CD14-positive monocyte (primary cell): ENCODE results near the gene EGF. TPM values are rescaled to one million over a fixed set of nuclear protein-coding genes. Genes with fewer than 3 reads are reported as not detected.

Experiments
- DNase-seq, 3 donors: peaks; one replicate each; pipeline ENCODE4 v3.0.0-alpha.2; 2011 to 2022
- H2AFZ ChIP-seq: 2 replicates; pipeline ENCODE4 v1.6.0; 2012; ENCODE audit warnings: mild to moderate bottlenecking, low read depth, low read length, inconsistent platforms; ENCODE audit not compliant: insufficient read depth, poor library complexity, severe bottlenecking
- H3K27ac ChIP-seq, 2 donors: 1 replicate in 1 of 2; 2 replicates in 1 of 2; pipeline ENCODE4 v1.5.1; 2012 to 2013; ENCODE audit warnings: low read length in 2 of 2, control low read depth in 1 of 2, inconsistent platforms in 1 of 2, low read depth in 1 of 2, mild to moderate bottlenecking in 1 of 2
- H3K27me3 ChIP-seq, 2 donors: one replicate each; pipeline versions ENCODE4 v1.6.0 to v1.6.1; 2011 to 2013; ENCODE audit warnings: low read length in 2 of 2; ENCODE audit not compliant: control insufficient read depth in 2 of 2, insufficient read depth in 2 of 2
- H3K36me3 ChIP-seq, 2 donors: replicated peaks in 1 of 2; 1 replicate in 1 of 2; 2 replicates in 1 of 2; pipeline versions ENCODE4 v1.5.1 to v1.6.1; 2012 to 2013; ENCODE audit warnings: low read length in 2 of 2, control low read depth in 1 of 2, inconsistent platforms in 1 of 2, mild to moderate bottlenecking in 1 of 2; ENCODE audit not compliant: insufficient read depth in 2 of 2, control insufficient read depth in 1 of 2
- H3K4me1 ChIP-seq, 2 donors: 1 replicate in 1 of 2; 2 replicates in 1 of 2; pipeline versions ENCODE4 v1.5.1 to v1.6.1; 2012 to 2013; ENCODE audit warnings: low read length in 2 of 2, control low read depth in 1 of 2, inconsistent platforms in 1 of 2, mild to moderate bottlenecking in 1 of 2, moderate library complexity in 1 of 2; ENCODE audit not compliant: insufficient read depth in 2 of 2, control insufficient read depth in 1 of 2
- H3K4me2 ChIP-seq: replicated peaks from 2 replicates; pipeline ENCODE3; 2012; ENCODE audit warnings: low read length, moderate library complexity, mild to moderate bottlenecking; ENCODE audit not compliant: poor library complexity, severe bottlenecking; ENCODE audit errors: extremely low read depth
- H3K4me3 ChIP-seq, 3 experiments: fragments of 200-600 bp in 1 of 3; sonication (generic) in 1 of 3; replicated peaks in 1 of 3; 1 replicate in 2 of 3; 2 replicates in 1 of 3; pipeline ENCODE4 v1.5.1; 2011 to 2013; ENCODE audit warnings: low read length in 3 of 3, mild to moderate bottlenecking in 3 of 3, control low read depth in 2 of 3, low read depth in 2 of 3, inconsistent platforms in 1 of 3, moderate library complexity in 1 of 3
- H3K79me2 ChIP-seq: 2 replicates; pipeline ENCODE4 v1.6.0; 2012; ENCODE audit warnings: mild to moderate bottlenecking, control low read depth, inconsistent platforms, low read length, moderate library complexity; ENCODE audit not compliant: insufficient read depth
- H3K9ac ChIP-seq: 2 replicates; pipeline ENCODE4 v1.6.0; 2017; ENCODE audit warnings: low read length, mild to moderate bottlenecking; ENCODE audit not compliant: insufficient read depth, poor library complexity, severe bottlenecking
- H3K9me3 ChIP-seq, 2 donors: replicated peaks in 1 of 2; 1 replicate in 1 of 2; 2 replicates in 1 of 2; pipeline versions ENCODE4 v1.5.1 to v1.6.1; 2012 to 2013; ENCODE audit warnings: low read length in 2 of 2, control low read depth in 1 of 2; ENCODE audit not compliant: control insufficient read depth in 1 of 2, insufficient read depth in 1 of 2
- H4K20me1 ChIP-seq: 2 replicates; pipeline ENCODE4 v1.6.0; 2012; ENCODE audit warnings: mild to moderate bottlenecking, low read length, control low read depth, moderate library complexity; ENCODE audit not compliant: insufficient read depth
- H3K27ac Mint-ChIP-seq, 7 donors: one replicate each; pipeline ENCODE4 v1.8.0; 2020; ENCODE audit warnings: mild to moderate bottlenecking in 7 of 7, mixed read lengths in 7 of 7, moderate library complexity in 6 of 7, inconsistent platforms in 2 of 7
- H3K27me3 Mint-ChIP-seq, 3 donors: one replicate each; pipeline ENCODE4 v1.8.0; 2021 to 2022; ENCODE audit warnings: low read depth in 3 of 3, mild to moderate bottlenecking in 3 of 3, mixed read lengths in 3 of 3, moderate library complexity in 3 of 3, inconsistent platforms in 1 of 3
- H3K36me3 Mint-ChIP-seq, 2 donors: one replicate each; pipeline ENCODE4 v1.8.0; 2020; ENCODE audit warnings: mixed read lengths in 2 of 2, inconsistent platforms in 1 of 2, mild to moderate bottlenecking in 1 of 2
- H3K4me1 Mint-ChIP-seq: one replicate; pipeline ENCODE4 v1.8.0; 2020; ENCODE audit warnings: mild to moderate bottlenecking, mixed read lengths
- H3K4me3 Mint-ChIP-seq, 2 donors: one replicate each; pipeline ENCODE4 v1.8.0; 2020; ENCODE audit warnings: mild to moderate bottlenecking in 2 of 2, mixed read lengths in 2 of 2, moderate library complexity in 1 of 2
- H3K9me3 Mint-ChIP-seq, 7 donors: one replicate each; pipeline ENCODE4 v1.8.0; 2020 to 2022; ENCODE audit warnings: mixed read lengths in 7 of 7, mild to moderate bottlenecking in 6 of 7, moderate library complexity in 6 of 7, inconsistent platforms in 2 of 7
- WGBS: methylation state at CpG from one replicate; pipeline ENCODE4 v1.1.5; 2013; ENCODE audit warnings: missing lambda C conversion rate; ENCODE audit not compliant: insufficient coverage; 5-methylcytosine and 5-hydroxymethylcytosine counted together
- intact Hi-C, 2 donors: fragments of 100-400 bp; cut with micrococcal nuclease; formaldehyde crosslinking; loops; one replicate each; pipeline versions ENCODE4 v1.15.0 to v1.15.1; 2023
- polyA plus RNA-seq, 3 donors: library from polyadenylated mRNA; depleted of rRNA in 1 of 3; unstranded in 2 of 3; stranded (reverse) in 1 of 3; fragments of 300-500 nt in 2 of 3; fragments of >200 nt in 1 of 3; fragmentation: Illumina TruSeq in 2 of 3; gene quantifications; 1 replicate in 2 of 3; 2 replicates in 1 of 3; pipeline ENCODE4 v1.2.3, GENCODE V29; 2012 to 2021
- TF ChIP-seq, protein P1 (sequence below): fragments of 200-600 bp; IDR thresholded peaks from one replicate; pipeline ENCODE4 v1.8.0; 2022; ENCODE audit warnings: antibody characterized with exemption, mild to moderate bottlenecking

The EGF gene
- polyA plus RNA-seq, 3 donors: 0.17 to 4.8 TPM; not detected in 1

- Mint-ChIP-seq H3K4me3 (no peak overlapping the region), H3K27ac (no peak overlapping the region)
- H3K4me1 ChIP-seq: no peaks in the 10 kb centered on the region
Measured at GRCh38 chr4:109878355-109878754, 34.3 kb upstream of the EGF start.

DNA sequence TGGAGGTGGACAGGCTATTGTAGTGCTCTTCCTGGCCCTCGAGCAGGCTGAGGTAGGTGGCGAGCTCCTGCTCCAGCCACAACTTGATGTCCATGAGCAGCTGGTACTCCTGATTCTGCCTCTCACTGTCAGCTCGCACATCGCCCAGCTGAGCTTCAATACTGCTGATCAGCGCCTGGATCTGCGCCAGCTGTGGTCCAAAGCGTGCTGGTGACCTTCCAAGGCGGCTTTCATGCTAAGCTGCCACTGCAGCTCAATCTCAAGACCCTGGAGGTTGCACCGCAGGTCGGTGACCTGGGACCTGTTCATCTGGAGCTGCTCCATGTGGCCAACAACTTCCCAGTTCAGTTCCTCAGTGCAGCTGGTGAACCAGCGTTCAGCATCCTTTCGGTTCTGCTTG lies 33.6 kb upstream of the EGF start:
- H3K4me1 ChIP-seq: no peaks in the 10 kb centered on the region
- H3K4me3 Mint-ChIP-seq: no peak overlapping the region

More at GRCh38 chr4:109878355-109878754, 34.3 kb upstream of the EGF start:
- H3K27me3 ChIP-seq: no peaks in the 10 kb centered on the region
- H3K36me3 Mint-ChIP-seq: no peaks in the 10 kb centered on the region
- no peaks in the 10 kb centered on the region for H3K36me3 ChIP-seq
- no peak overlapping the region for H3K4me3 ChIP-seq
- H3K9me3 Mint-ChIP-seq: peaks cover 0 to 3% (median 2%) of the 10 kb centered on the region in 7 donors
- TF ChIP-seq, protein P1, sequence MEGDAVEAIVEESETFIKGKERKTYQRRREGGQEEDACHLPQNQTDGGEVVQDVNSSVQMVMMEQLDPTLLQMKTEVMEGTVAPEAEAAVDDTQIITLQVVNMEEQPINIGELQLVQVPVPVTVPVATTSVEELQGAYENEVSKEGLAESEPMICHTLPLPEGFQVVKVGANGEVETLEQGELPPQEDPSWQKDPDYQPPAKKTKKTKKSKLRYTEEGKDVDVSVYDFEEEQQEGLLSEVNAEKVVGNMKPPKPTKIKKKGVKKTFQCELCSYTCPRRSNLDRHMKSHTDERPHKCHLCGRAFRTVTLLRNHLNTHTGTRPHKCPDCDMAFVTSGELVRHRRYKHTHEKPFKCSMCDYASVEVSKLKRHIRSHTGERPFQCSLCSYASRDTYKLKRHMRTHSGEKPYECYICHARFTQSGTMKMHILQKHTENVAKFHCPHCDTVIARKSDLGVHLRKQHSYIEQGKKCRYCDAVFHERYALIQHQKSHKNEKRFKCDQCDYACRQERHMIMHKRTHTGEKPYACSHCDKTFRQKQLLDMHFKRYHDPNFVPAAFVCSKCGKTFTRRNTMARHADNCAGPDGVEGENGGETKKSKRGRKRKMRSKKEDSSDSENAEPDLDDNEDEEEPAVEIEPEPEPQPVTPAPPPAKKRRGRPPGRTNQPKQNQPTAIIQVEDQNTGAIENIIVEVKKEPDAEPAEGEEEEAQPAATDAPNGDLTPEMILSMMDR: no peak
- H3K9ac ChIP-seq: no peak overlapping the region
- intact Hi-C loops: no loop called here
- no peaks in the 10 kb centered on the region for H3K79me2 ChIP-seq
- H3K4me1 Mint-ChIP-seq: no peaks in the 10 kb centered on the region
- H3K27ac ChIP-seq: no peak overlapping the region
- no peak overlapping the region for H3K4me2 ChIP-seq
- no peaks in the 10 kb centered on the region for H4K20me1 ChIP-seq
- peaks cover 0 to 4% (median 0%) of the 10 kb centered on the region in 3 donors for H3K27me3 Mint-ChIP-seq
- no CpG with 5 or more reads among the region's 2 CpGs for WGBS
- H3K9me3 ChIP-seq: no peaks in the 10 kb centered on the region
- no peak for DNase-seq
- no peak overlapping the region for H2AFZ ChIP-seq

More for the DNA sequence above, 33.6 kb upstream of the EGF start:
- no peaks in the 10 kb centered on the region for H3K36me3 Mint-ChIP-seq
- H3K27me3 Mint-ChIP-seq: peaks cover 0 to 4% (median 2%) of the 10 kb centered on the region in 3 donors
- H3K36me3 ChIP-seq: no peaks in the 10 kb centered on the region
- H3K4me2 ChIP-seq: no peak overlapping the region
- H3K27ac Mint-ChIP-seq: no peak overlapping the region
- 82% methylated on average over 12 of the region's 12 CpGs for WGBS
- TF ChIP-seq, protein P1: no peak
- peaks cover 0 to 3% (median 2%) of the 10 kb centered on the region in 7 donors for H3K9me3 Mint-ChIP-seq
- no peaks in the 10 kb centered on the region for H3K4me1 Mint-ChIP-seq
- H3K27ac ChIP-seq: no peak overlapping the region
- H2AFZ ChIP-seq: no peak overlapping the region
- no peaks in the 10 kb centered on the region for H3K9me3 ChIP-seq
- no peaks in the 10 kb centered on the region for H4K20me1 ChIP-seq
- intact Hi-C loops: no loop called here
- no peak for DNase-seq
- no peaks in the 10 kb centered on the region for H3K27me3 ChIP-seq
- no peak overlapping the region for H3K4me3 ChIP-seq
- H3K79me2 ChIP-seq: no peaks in the 10 kb centered on the region
- no peak overlapping the region for H3K9ac ChIP-seq
